CD4-positive, alpha-beta memory T cell (primary cell): ENCODE measurements around the gene NOS1. TPM values are rescaled to one million over a fixed set of nuclear protein-coding genes. Genes with fewer than 3 reads are reported as not detected.
A peak's percentile ranks its signal among the peaks of the same experiment; 100 is the strongest.

ENCODE experiments used
- CTCF ChIA-PET: fragments of 350-600 bp; sonication (Branson Sonifier 250); formaldehyde crosslinking; loops from one replicate; lab custom pipeline; 2021; ENCODE audit warnings: inconsistent platforms; ENCODE audit not compliant: partially characterized antibody; lab: Charles Lee
- POLR2A ChIA-PET: fragments of 350-600 bp; sonication (Branson Sonifier 250); formaldehyde crosslinking; loops from one replicate; lab custom pipeline; 2021; ENCODE audit not compliant: partially characterized antibody; lab: Charles Lee
- DNase-seq, 5 donors: peaks; one replicate each; pipeline versions ENCODE4 v3.0.0 to v3.0.0-alpha.2; 2020 to 2022; ENCODE audit warnings: mixed read lengths in 1 of 5
- H3K27ac ChIP-seq: one replicate; pipeline ENCODE4 v1.7.0; 2013; ENCODE audit warnings: low read depth, low read length
- H3K27me3 ChIP-seq: 2 replicates; pipeline ENCODE4 v1.7.0; 2013; ENCODE audit warnings: mild to moderate bottlenecking, low read length, moderate library complexity; ENCODE audit not compliant: insufficient read depth
- H3K36me3 ChIP-seq: 2 replicates; pipeline ENCODE4 v1.7.0; 2013; ENCODE audit warnings: mild to moderate bottlenecking, low read length, moderate library complexity; ENCODE audit not compliant: insufficient read depth
- H3K4me1 ChIP-seq: 2 replicates; pipeline ENCODE4 v1.7.0; 2013; ENCODE audit warnings: mild to moderate bottlenecking, low read length, moderate library complexity; ENCODE audit not compliant: insufficient read depth
- H3K4me3 ChIP-seq, 2 donors: one replicate each; pipeline ENCODE4 v1.7.0; 2013; ENCODE audit warnings: low read length in 2 of 2, mild to moderate bottlenecking in 1 of 2
- H3K9me3 ChIP-seq, 2 donors: one replicate each; pipeline ENCODE4 v1.7.0; 2013; ENCODE audit warnings: low read length in 2 of 2, control low read depth in 1 of 2; ENCODE audit not compliant: control insufficient read depth in 1 of 2
- H3K27ac Mint-ChIP-seq, 7 donors: one replicate each; pipeline ENCODE4 v1.8.0; 2020 to 2021; ENCODE audit warnings: mixed read lengths in 7 of 7, mild to moderate bottlenecking in 6 of 7, inconsistent platforms in 3 of 7, moderate library complexity in 3 of 7
- H3K27me3 Mint-ChIP-seq, 2 donors: one replicate each; pipeline ENCODE4 v1.8.0; 2020 to 2021; ENCODE audit warnings: mixed read lengths in 2 of 2
- H3K36me3 Mint-ChIP-seq, 2 donors: one replicate each; pipeline ENCODE4 v1.8.0; 2020 to 2021; ENCODE audit warnings: mixed read lengths in 2 of 2, inconsistent platforms in 1 of 2, mild to moderate bottlenecking in 1 of 2
- H3K4me1 Mint-ChIP-seq, 4 donors: one replicate each; pipeline ENCODE4 v1.8.0; 2020 to 2021; ENCODE audit warnings: mixed read lengths in 4 of 4, mild to moderate bottlenecking in 1 of 4
- H3K4me3 Mint-ChIP-seq, 8 donors: one replicate each; pipeline ENCODE4 v1.8.0; 2020 to 2021; ENCODE audit warnings: mixed read lengths in 8 of 8, mild to moderate bottlenecking in 7 of 8, moderate library complexity in 6 of 8, inconsistent platforms in 3 of 8
- H3K9me3 Mint-ChIP-seq, 8 donors: one replicate each; pipeline ENCODE4 v1.8.0; 2020 to 2021; ENCODE audit warnings: mixed read lengths in 8 of 8, mild to moderate bottlenecking in 5 of 8, inconsistent platforms in 3 of 8, moderate library complexity in 1 of 8
- intact Hi-C: fragments of 100-400 bp; cut with micrococcal nuclease; formaldehyde crosslinking; loops from one replicate; pipeline ENCODE4 v1.15.1; 2023
- polyA plus RNA-seq, 2 donors: library from polyadenylated mRNA; unstranded; fragments of 300-500 nt; fragmentation: Illumina TruSeq; gene quantifications; one replicate each; pipeline ENCODE4 v1.2.3, GENCODE V29; 2021
- total RNA-seq, 2 experiments: library from RNA; stranded (reverse); gene quantifications; one replicate each; pipeline ENCODE4 v1.2.3, GENCODE V29; 2021

Gene NOS1
- total and polyA plus RNA-seq, 4 experiments from 2014 or later, result not detected

DNA sequence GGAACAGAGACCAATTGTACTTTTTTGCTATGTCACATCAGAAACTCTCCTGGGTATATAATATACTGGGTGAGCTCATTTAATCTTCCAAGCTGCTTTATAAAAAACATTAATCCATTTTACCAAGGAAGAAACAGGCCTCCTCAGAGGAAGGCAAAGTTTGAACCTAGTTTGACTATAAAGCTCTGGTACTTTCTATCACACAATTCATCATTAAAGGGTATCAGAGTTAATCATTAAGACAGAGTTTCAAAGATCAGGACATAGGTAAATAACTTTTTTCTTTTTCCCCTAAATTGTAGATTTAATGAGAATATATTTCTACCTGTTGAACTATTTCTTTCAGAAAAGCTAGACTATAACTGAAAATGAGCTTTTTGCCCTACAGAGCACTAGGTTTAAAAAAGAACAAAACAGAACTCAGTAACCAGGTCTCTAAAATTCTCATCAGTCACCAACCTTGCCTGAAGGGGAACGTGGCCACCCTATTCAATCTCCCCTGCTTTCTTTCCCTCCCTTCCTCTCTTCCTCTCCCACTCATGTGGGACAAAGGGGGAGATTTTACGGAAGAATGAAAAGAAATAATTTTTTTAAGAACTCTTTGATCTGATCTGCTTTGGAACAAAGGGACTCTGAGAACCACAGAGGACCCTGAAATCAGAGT, 189.8 kb downstream of the NOS1 start:
- H3K27me3 Mint-ChIP-seq, result no peaks in the 10 kb centered on the region
- DNase-seq, result no peak
- intact Hi-C loops, result no loop called here
- Histone ChIP-seq H3K27me3 (no peaks in the 10 kb centered on the region), H3K36me3 (peaks cover 54% of the 10 kb centered on the region), H3K27ac (no peak overlapping the region), H3K4me3 (no peak overlapping the region), H3K9me3 (no peaks in the 10 kb centered on the region), H3K4me1 (no peaks in the 10 kb centered on the region)
- H3K4me1 Mint-ChIP-seq, result peaks cover 2 to 15% (median 9%) of the 10 kb centered on the region in 4 donors
- H3K27ac Mint-ChIP-seq, result peak overlapping the region in 1 of 7 donors; percentile 80
- no peak overlapping the region for H3K4me3 Mint-ChIP-seq
- H3K36me3 Mint-ChIP-seq, result peaks cover 57 to 88% of the 10 kb centered on the region in 2 donors
- no peaks in the 10 kb centered on the region for H3K9me3 Mint-ChIP-seq
- ChIA-PET POLR2A (no interaction called here), CTCF (interaction anchor here (0.7 kb wide), 1 partner anchor 16 kb away, joined by 3 read pairs; no protein-coding TSS in a partner anchor)

DNA sequence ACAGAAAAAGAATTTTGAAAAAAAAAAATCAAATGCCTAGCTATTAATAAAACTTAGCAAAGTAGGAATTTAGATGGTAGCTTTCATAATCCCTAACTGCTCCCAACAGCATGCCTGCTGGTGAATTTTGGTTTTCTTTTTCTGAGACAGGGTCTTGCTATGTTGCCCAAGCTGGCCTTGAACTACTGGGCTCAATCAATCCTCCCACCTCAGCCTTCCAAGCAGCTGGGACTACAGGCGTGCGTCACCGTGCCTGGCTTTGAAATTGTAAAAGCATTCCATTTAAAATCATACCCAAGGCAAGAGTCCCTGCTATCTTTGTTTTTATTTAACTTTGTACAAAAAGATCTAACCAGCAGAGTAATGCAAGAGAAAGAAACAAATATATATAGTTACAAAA, 191.9 kb downstream of the NOS1 start:
- H3K27ac Mint-ChIP-seq, result peak overlapping the region in 1 of 7 donors; percentile 37
- CTCF ChIA-PET, result no interaction called here

DNA sequence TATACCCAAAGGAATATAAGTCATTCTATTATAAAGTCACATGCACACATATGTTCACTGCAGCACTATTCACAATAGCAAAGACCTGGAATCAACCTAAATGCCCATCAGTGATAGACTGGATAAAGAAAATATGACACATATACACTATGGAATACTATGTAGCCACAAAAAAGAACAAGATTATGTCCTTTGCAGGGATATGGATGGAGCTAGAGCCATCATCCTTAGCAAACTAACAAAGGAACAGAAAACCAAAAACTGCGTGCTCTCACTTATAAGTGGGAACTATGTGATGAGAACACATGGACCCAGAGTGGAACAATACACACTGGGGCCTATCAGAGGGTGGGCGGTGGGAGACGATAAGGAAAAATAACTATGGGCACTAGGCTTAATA, 192.4 kb downstream of the NOS1 start:
- H3K36me3 Mint-ChIP-seq, result peaks cover 51 to 88% of the 10 kb centered on the region in 2 donors
- POLR2A ChIA-PET, result no interaction called here

More for the DNA sequence above, 191.9 kb downstream of the NOS1 start:
- no peak overlapping the region for H3K4me3 ChIP-seq
- Mint-ChIP-seq H3K4me1 (peaks cover 2 to 12% (median 7%) of the 10 kb centered on the region in 4 donors), H3K4me3 (no peak overlapping the region), H3K36me3 (peaks cover 55 to 88% of the 10 kb centered on the region in 2 donors), H3K27me3 (no peaks in the 10 kb centered on the region), H3K9me3 (peaks cover 0 to 1% (median 0%) of the 10 kb centered on the region in 8 donors)
- POLR2A ChIA-PET, result no interaction called here
- intact Hi-C loops, result no loop called here
- H3K4me1 ChIP-seq, result no peaks in the 10 kb centered on the region
- peaks cover 52% of the 10 kb centered on the region for H3K36me3 ChIP-seq
- H3K27ac ChIP-seq, result no peak overlapping the region
- no peak for DNase-seq
- H3K9me3 ChIP-seq, result no peaks in the 10 kb centered on the region
- H3K27me3 ChIP-seq, result no peaks in the 10 kb centered on the region

DNA sequence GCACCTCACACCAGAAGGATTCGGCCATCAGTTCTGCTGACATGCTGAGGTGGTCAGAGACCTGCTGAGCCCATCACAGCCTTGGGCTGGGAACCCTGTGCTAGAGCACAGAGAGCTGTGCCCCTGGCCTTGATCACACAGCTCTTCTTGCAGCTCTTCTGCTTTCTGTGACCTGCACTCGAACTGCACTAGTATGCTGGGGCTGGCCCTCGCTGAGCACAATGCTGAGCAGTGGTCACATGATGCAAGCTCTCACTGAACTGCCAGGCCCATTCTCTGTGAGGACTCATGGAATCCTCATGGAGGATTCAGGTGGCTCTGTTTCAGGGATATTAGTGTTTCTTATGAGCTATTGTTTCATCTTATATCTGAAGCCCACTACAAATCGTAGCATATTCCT, 193.7 kb downstream of the NOS1 start:
- CTCF ChIA-PET, result interaction anchor here (1.9 kb wide), 1 partner anchor 13 kb away, joined by 4 read pairs; no protein-coding TSS in a partner anchor
- no peak overlapping the region for H3K4me3 Mint-ChIP-seq
- H3K4me1 Mint-ChIP-seq, result peaks cover 2 to 11% (median 7%) of the 10 kb centered on the region in 4 donors
- H3K27ac Mint-ChIP-seq, result no peak overlapping the region
- POLR2A ChIA-PET, result no interaction called here
- Histone ChIP-seq H3K4me1 (no peaks in the 10 kb centered on the region), H3K27me3 (no peaks in the 10 kb centered on the region), H3K9me3 (no peaks in the 10 kb centered on the region), H3K4me3 (no peak overlapping the region), H3K27ac (no peak overlapping the region), H3K36me3 (peaks cover 59% of the 10 kb centered on the region)
- no peaks in the 10 kb centered on the region for H3K27me3 Mint-ChIP-seq
- peaks cover 0 to 1% (median 0%) of the 10 kb centered on the region in 8 donors for H3K9me3 Mint-ChIP-seq
- peaks cover 47 to 87% of the 10 kb centered on the region in 2 donors for H3K36me3 Mint-ChIP-seq
- intact Hi-C loops, result no loop called here
- no peak for DNase-seq

More for the DNA sequence above, 192.4 kb downstream of the NOS1 start:
- Histone ChIP-seq H3K4me1 (no peaks in the 10 kb centered on the region), H3K27ac (no peak overlapping the region), H3K27me3 (no peaks in the 10 kb centered on the region), H3K4me3 (no peak overlapping the region), H3K36me3 (peaks cover 50% of the 10 kb centered on the region), H3K9me3 (no peaks in the 10 kb centered on the region)
- peaks cover 0 to 1% (median 0%) of the 10 kb centered on the region in 8 donors for H3K9me3 Mint-ChIP-seq
- H3K4me3 Mint-ChIP-seq, result no peak overlapping the region
- H3K27ac Mint-ChIP-seq, result no peak overlapping the region
- DNase-seq, result no peak
- intact Hi-C loops, result no loop called here
- CTCF ChIA-PET, result no interaction called here
- H3K27me3 Mint-ChIP-seq, result no peaks in the 10 kb centered on the region
- H3K4me1 Mint-ChIP-seq, result peaks cover 2 to 12% (median 7%) of the 10 kb centered on the region in 4 donors

DNA sequence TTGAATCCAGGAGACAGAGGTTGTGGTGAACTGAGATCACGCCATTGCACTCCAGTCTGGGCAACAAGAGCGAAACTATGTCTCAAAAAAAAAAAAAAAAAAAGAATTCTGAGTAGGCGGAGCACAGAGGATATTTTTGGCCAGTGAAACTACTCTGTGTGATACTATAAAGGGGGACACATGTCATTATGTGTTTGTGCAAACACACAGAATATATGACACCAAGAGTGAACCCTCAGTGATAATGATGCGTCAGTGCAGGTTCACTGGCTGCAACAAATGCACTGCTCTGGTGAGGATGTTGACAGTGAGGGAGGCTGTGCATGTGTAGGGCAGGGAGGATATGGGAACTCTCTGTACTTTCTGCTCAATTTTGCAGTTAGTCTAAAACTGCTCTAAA, 195.3 kb downstream of the NOS1 start:
- Histone ChIP-seq H3K9me3 (no peaks in the 10 kb centered on the region), H3K27me3 (no peaks in the 10 kb centered on the region), H3K4me1 (no peaks in the 10 kb centered on the region), H3K27ac (no peak overlapping the region), H3K36me3 (peaks cover 67% of the 10 kb centered on the region), H3K4me3 (no peak overlapping the region)
- no peaks in the 10 kb centered on the region for H3K27me3 Mint-ChIP-seq
- peaks cover 0 to 11% (median 9%) of the 10 kb centered on the region in 4 donors for H3K4me1 Mint-ChIP-seq
- no peak overlapping the region for H3K27ac Mint-ChIP-seq
- intact Hi-C loops, result no loop called here
- ChIA-PET POLR2A (no interaction called here), CTCF (no interaction called here)
- H3K9me3 Mint-ChIP-seq, result peaks cover 0 to 3% (median 0%) of the 10 kb centered on the region in 8 donors
- H3K4me3 Mint-ChIP-seq, result no peak overlapping the region
- peaks cover 52 to 89% of the 10 kb centered on the region in 2 donors for H3K36me3 Mint-ChIP-seq
- DNase-seq, result no peak

DNA sequence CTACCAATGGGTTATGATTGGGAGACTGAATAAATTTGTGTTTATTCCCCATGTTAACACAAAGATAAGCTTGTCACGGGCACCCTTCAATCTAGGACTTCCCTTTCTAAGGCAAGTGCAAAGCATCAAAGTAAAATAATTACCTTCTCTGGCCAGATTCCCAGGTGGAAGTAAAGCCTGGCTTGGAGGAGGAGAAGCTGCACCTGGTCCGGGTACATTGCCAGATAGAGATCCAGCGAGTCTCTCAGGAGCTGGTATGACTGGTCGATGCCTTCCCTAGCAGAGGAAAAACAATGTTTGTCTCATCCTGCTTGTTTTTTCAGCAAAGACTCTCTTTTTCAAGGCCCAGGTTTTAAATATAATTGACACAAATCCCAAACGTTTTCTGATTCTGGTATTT, 196.1 kb downstream of the NOS1 start:
- peaks cover 0 to 3% (median 0%) of the 10 kb centered on the region in 8 donors for H3K9me3 Mint-ChIP-seq
- H3K4me1 Mint-ChIP-seq, result peaks cover 0 to 8% (median 5%) of the 10 kb centered on the region in 4 donors
- Histone ChIP-seq H3K27me3 (no peaks in the 10 kb centered on the region), H3K36me3 (peaks cover 68% of the 10 kb centered on the region), H3K4me3 (no peak overlapping the region), H3K27ac (no peak overlapping the region), H3K4me1 (no peaks in the 10 kb centered on the region), H3K9me3 (no peaks in the 10 kb centered on the region)
- DNase-seq, result no peak
- H3K4me3 Mint-ChIP-seq, result no peak overlapping the region
- intact Hi-C loops, result no loop called here
- H3K27ac Mint-ChIP-seq, result peak overlapping the region in 1 of 7 donors; percentile 48
- ChIA-PET CTCF (interaction anchor here (0.8 kb wide), 1 partner anchor 10 kb away, joined by 3 read pairs; no protein-coding TSS in a partner anchor), POLR2A (no interaction called here)
- H3K36me3 Mint-ChIP-seq, result peaks cover 53 to 89% of the 10 kb centered on the region in 2 donors
- no peaks in the 10 kb centered on the region for H3K27me3 Mint-ChIP-seq

DNA sequence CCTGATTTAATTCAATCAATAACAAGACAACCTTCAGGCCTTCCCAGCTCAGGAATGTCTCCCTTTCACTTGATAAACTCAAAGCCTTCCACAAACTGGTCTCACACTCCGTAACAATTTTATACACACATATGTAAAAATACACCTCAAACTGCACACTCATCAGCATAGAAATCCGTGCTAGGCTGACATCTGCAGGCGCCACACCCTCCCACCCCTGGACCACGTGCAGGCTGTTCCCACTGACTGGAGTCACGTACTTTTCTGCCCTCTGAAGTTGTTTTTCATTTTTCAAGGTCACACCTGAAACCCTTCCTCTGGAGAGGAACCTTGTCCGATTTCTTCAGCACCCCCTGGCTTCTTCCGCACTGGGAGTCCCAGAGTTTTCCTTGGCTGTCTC, 198.8 kb downstream of the NOS1 start:
- ChIA-PET CTCF (no interaction called here), POLR2A (no interaction called here)
- peaks cover 0 to 5% (median 3%) of the 10 kb centered on the region in 4 donors for H3K4me1 Mint-ChIP-seq
- Histone ChIP-seq H3K27me3 (no peaks in the 10 kb centered on the region), H3K4me1 (no peaks in the 10 kb centered on the region), H3K36me3 (peaks cover 85% of the 10 kb centered on the region), H3K27ac (no peak overlapping the region), H3K9me3 (no peaks in the 10 kb centered on the region), H3K4me3 (no peak overlapping the region)
- H3K27ac Mint-ChIP-seq, result peak overlapping the region in 1 of 7 donors; percentile 75
- no peaks in the 10 kb centered on the region for H3K27me3 Mint-ChIP-seq
- intact Hi-C loops, result no loop called here
- DNase-seq, result no peak
- H3K4me3 Mint-ChIP-seq, result no peak overlapping the region
- H3K36me3 Mint-ChIP-seq, result peaks cover 61 to 93% of the 10 kb centered on the region in 2 donors
- H3K9me3 Mint-ChIP-seq, result peaks cover 0 to 3% (median 0%) of the 10 kb centered on the region in 8 donors
